ENCODE data around the gene MOB3A.

The MOB3A gene

GRCh38 chr19:2081873-2082810 is 14.0 kb downstream of the MOB3A start:
- no peak for TF ChIP-seq CTCF (IDR thresholded peaks at IDR 0.05; ENCODE audit: unreplicated experiment in 3 of 3)
- Mint-ChIP-seq H3K27me3 (ENCODE audit: low read depth) (no peaks in the 10 kb centered on the region), H3K27ac (no peak overlapping the region), H3K4me3 (no peak overlapping the region), H3K9me3 (no peaks in the 10 kb centered on the region), H3K36me3 (ENCODE audit: low read depth) (peaks cover 20% of the 10 kb centered on the region), H3K4me1 (no peaks in the 10 kb centered on the region)

- no peak overlapping the region for H3K27ac Mint-ChIP-seq
Measured at GRCh38 chr19:2080336-2080988, 15.7 kb downstream of the MOB3A start.

GRCh38 chr19:2079865-2080301 is 16.2 kb downstream of the MOB3A start:
- peaks cover 28% of the 10 kb centered on the region for H3K36me3 Mint-ChIP-seq (ENCODE audit: low read depth)
- no peaks in the 10 kb centered on the region for H3K27me3 Mint-ChIP-seq (ENCODE audit: low read depth)
- no peaks in the 10 kb centered on the region for H3K4me1 Mint-ChIP-seq
- H3K27ac Mint-ChIP-seq, result no peak overlapping the region
- H3K9me3 Mint-ChIP-seq, result no peaks in the 10 kb centered on the region
- TF ChIP-seq CTCF (IDR thresholded peaks at IDR 0.05; ENCODE audit: unreplicated experiment in 3 of 3), result no peak
- no peak overlapping the region for H3K4me3 Mint-ChIP-seq

More at GRCh38 chr19:2080336-2080988, 15.7 kb downstream of the MOB3A start:
- Mint-ChIP-seq H3K36me3 (ENCODE audit: low read depth) (peaks cover 30% of the 10 kb centered on the region), H3K4me1 (no peaks in the 10 kb centered on the region), H3K27me3 (ENCODE audit: low read depth) (no peaks in the 10 kb centered on the region), H3K4me3 (no peak overlapping the region), H3K9me3 (no peaks in the 10 kb centered on the region)
- TF ChIP-seq CTCF (IDR thresholded peaks at IDR 0.05; ENCODE audit: unreplicated experiment in 3 of 3), result no peak

GRCh38 chr19:2079076-2079864 is 16.9 kb downstream of the MOB3A start:
- no peak for TF ChIP-seq CTCF (IDR thresholded peaks at IDR 0.05; ENCODE audit: unreplicated experiment in 3 of 3)
- Mint-ChIP-seq H3K4me1 (no peaks in the 10 kb centered on the region), H3K4me3 (no peak overlapping the region), H3K36me3 (ENCODE audit: low read depth) (peaks cover 30% of the 10 kb centered on the region), H3K9me3 (no peaks in the 10 kb centered on the region), H3K27me3 (ENCODE audit: low read depth) (no peaks in the 10 kb centered on the region), H3K27ac (no peak overlapping the region)

GRCh38 chr19:2077833-2078619 is 18.1 kb downstream of the MOB3A start:
- peaks cover 36% of the 10 kb centered on the region for H3K36me3 Mint-ChIP-seq (ENCODE audit: low read depth)
- H3K9me3 Mint-ChIP-seq, result no peaks in the 10 kb centered on the region
- H3K4me1 Mint-ChIP-seq, result no peaks in the 10 kb centered on the region
- H3K27me3 Mint-ChIP-seq (ENCODE audit: low read depth), result no peaks in the 10 kb centered on the region
- no peak overlapping the region for H3K27ac Mint-ChIP-seq
- TF ChIP-seq CTCF (IDR thresholded peaks at IDR 0.05; ENCODE audit: unreplicated experiment in 3 of 3), result no peak
- H3K4me3 Mint-ChIP-seq, result no peak overlapping the region
